NCI-H2196 (cell line): ENCODE data around the gene EHBP1L1.

Experiments
- DNase-seq: peaks from one replicate; lab custom pipeline; 2025; ENCODE audit not compliant: unreplicated experiment; lab: John Stamatoyannopoulos, UW

Gene EHBP1L1

DNA sequence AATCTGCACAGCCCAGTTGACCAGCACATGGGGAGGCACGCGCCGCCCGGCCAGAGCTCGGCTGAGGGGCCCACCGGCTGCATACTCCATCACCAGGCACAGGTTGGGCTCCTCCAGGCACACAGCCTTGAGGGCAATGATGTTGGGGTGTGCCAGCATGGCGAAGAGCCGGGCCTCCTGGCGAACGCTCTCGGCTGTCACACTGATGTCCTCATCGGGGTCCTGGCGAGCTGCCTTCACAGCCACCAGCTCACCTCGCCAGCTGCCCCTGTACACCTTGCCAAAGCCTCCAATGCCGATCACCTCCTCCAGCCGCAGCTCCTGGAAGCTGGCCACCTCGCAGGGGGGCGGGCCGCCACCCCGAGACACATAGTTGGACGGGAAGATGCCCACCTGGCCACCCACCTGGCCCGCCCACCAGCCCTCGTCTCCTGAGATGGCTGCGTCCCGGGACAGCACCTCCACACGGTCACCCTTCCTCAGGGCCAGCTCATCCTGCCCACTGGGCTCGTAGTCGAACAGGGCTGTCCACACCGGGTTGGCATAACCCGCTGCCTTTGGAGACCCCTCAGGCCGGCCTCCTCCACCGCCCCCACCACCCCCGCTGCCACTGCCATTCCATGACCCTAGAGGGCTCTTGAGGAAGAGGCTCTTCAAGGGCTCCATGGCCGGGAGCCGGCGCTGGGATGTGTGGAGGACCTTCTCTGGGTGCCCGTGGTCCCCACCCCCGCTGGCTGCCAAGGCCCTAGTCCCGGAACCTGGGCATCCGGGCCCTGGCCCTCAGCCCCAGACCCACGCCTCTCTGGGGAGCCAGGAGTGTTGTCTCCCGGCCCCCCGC lies 37.5 kb downstream of the EHBP1L1 start:
- DNase-seq: no peak

DNA sequence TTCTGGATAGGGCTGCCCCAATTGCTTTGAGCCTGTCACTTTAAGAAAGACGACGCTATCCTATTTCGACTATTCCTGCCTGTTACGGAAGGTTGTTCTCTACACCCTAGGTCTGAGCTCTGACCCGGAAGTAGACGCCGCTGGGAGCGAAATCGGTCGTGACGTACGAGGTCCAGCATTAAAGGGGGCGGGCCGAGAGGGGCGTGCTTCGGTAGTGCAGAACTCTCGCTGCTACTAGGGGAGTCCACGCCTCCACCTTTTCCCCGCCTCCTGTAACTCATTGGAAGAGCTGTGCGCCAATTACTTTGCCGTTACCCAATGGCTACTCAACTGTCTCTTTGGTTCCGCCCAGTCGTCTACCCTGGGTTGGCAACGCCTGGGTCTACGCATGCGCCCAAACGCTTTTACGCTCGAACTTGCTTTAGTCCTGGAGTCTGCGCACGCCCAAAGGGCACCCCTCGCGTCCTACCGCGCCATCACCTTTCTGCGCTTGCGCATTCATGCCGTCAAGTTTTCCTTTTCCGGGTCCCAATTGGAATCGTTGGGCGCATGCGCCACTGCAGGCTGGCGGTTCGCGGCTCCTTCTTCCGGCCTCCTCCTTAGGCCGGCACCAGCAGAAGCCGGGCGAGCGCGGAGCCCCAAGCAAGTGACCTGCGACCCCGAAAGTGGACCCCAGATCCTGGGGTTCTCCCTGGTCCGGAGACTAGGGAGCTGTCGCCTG lies 39.5 kb downstream of the EHBP1L1 start, which contains the start of gene PCNX3:
Gene PCNX3, plus strand, starts transcription at position 548 of the 721 bp plus-strand sequence. CDS start 536 bp downstream, outside the sequence.
- peak; percentile 100 for DNase-seq

DNA sequence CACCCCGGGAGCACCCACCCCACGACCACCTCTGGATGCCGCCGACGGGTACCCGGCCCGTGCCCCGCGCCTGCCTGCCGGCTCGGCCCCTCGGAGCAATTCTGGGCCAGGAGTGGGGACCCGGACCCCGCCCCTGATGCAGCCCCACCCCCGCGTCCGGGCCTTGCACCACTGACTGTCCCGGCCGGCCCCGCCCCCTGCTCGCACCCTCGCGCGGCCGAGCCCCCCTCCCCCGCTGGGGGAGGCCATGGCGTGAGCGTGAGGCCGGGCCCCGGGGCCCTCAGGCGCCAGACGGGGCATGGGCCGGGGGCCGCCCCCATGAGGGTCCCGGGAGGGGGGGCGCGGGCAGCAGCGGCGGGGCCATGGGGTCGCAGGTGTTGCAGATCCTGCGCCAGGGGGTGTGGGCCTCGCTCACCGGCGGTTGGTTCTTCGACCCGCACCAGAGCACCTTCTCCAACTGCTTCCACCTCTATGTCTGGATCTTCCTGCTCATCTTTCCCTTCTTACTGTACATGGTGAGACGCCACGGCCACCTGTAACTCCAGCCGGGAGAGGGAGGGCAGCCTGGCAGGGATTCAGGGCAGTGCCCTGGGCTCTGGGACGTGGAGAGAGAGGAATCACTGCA lies 40.2 kb downstream of the EHBP1L1 start:
- peak; percentile 31 for DNase-seq

DNA sequence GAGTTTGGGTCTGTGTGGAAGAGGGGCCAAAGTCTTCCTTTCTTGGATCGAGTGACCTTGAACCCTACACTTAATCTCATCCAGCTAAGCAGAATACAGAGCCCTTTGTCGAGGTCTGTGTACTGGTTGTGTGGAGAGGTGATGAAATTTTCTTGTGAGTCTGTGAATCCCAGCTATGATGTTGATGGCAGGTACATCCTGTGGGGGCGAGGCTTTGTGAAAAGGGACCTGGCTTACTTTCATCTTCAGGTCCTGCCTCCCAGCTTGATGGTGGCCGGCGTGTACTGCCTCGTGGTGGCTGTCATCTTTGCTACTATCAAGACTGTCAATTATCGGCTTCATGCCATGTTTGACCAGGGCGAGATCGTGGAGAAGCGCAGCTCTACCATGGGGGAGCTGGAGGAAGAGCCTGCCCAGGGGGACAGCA lies 40.7 kb downstream of the EHBP1L1 start:
- DNase-seq: no peak

DNA sequence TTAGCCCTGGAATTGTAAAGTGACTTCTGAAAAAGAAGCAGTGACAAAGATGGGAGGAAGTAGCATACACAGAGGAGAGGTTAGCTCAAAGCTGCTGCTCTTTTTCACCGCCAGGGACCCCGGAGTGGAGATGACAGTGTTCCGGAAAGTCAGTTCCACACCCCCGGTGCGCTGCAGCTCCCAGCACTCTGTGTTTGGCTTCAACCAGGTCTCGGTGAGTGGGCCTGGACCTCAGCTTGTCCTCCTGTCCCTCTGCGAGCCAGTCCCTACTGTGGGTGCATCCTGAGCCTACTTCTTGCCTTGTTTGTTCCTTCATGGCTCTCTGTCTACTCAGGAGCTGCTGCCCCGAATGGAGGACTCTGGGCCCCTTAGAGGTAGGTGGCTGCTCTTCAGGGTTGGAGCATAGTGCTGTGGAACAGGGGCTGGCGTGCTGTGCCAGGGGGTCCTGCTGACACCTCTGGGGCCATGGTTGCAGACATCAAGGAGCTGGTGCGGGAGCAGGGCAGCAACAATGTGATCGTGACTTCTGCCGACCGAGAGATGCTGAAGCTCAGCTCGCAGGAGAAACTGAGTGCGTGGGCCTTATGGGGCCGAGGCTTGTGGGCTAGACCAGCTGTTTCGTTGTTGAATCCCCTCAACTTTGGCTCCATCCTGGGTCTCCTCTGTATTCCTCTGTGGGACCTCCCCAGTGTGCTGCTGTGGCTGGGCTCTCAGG lies 41.4 kb downstream of the EHBP1L1 start:
- no peak for DNase-seq

DNA sequence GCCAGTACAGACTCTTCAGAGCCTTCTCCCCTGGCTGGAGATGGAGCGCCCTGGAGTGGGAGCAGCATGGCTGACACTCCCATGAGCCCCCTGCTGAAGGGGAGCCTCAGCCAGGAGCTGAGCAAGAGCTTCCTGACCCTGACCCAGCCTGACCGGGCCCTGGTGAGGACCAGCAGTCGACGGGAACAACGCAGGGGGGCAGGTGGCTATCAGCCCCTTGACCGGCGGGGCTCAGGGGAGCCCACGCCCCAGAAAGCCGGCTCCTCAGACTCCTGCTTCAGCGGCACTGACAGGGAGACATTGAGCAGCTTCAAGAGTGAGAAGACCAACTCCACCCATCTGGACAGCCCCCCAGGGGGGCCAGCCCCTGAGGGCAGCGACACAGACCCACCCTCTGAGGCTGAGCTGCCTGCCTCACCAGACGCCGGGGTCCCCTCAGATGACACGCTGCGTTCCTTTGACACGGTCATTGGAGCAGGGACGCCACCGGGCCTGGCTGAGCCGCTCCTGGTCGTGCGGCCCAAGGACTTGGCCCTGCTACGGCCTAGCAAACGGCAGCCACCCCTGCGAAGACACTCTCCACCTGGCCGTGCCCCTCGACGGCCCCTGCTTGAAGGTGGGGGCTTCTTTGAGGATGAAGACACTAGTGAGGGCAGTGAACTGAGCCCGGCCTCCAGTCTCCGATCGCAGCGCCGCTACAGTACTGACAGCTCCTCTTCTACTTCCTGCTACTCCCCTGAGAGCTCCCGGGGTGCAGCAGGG lies 42.3 kb downstream of the EHBP1L1 start:
- DNase-seq: no peak

DNA sequence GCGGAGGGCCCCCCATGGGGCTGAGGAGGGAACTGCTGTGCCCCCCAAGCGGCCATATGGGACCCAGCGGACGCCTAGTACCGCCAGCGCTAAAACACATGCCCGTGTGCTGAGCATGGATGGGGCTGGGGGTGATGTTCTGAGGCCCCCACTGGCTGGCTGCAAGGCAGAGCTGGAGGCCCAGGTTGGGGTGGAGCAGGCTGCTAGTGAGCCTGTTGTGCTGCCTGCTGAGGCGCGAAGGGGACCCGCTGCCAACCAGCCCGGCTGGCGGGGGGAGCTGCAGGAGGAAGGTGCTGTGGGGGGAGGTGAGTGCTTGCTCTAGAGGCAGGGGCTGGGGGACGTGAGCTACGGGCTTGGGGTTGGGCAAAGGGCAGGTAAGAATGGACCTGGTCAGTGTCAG lies 42.9 kb downstream of the EHBP1L1 start:
- DNase-seq: no peak

DNA sequence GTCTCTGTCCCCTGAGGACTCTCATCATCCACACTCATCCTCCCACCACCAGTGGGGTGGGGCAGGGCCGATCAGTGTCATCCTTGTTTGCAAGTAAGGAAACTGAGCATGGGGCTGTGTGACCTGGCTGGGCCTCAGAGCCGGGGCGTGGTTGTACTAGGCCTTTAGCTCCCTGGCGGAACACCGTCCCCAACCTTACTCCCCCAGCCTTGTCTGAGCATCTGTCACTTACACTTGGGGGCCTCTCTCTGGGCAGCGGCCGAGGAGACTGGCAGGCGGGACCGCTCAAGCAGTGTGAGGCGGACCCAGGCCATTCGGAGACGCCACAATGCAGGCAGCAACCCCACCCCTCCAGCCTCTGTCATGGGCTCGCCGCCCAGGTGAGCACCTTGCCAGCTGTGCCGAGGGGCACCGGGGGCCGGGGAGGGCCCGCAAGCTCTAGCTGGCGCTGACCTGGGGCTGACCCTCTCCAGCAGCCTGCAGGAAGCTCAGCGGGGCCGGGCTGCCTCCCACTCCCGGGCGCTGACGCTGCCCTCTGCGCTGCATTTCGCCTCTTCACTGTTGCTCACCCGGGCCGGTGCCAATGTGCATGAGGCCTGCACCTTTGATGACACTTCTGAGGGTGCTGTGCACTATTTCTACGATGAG lies 43.6 kb downstream of the EHBP1L1 start:
- DNase-seq: no peak

DNA sequence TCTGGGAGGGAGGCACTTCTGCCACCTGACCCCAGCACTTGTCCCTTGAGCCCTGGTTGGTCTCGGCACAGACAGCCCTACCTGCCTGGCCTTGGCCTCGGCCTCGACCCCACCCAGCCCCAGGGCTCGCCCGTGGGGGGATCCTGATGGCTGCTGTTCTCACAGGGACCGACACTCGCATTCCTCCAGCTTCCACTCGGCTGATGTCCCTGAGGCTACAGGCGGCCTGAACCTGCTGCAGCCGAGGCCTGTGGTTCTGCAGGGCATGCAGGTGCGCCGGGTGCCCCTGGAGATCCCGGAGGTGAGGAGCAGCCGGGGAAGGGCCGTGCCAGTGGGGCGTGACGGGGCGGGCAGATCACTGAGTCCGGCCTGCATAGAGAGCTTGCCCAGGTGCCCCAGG lies 44.8 kb downstream of the EHBP1L1 start:
- no peak for DNase-seq

DNA sequence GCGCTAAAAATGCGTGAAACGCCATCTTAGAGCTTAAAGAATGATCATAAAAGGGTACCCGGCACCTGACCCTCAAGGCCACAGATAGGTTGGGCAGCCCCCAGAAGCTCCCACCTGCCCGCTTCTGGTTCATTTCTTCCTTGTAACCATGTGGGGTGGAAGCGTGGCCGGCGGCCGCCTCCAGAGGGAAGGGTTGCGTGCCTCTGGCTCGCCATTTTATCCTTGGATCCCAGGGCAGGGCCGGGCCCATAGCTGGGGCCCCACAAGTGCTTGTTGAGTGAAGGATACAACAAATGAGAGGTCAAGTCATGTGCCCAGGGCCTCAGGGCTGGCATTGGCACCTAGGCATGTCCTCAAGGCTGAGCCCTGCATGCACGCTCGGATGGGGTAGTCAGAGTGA lies 45.6 kb downstream of the EHBP1L1 start:
- DNase-seq: no peak

DNA sequence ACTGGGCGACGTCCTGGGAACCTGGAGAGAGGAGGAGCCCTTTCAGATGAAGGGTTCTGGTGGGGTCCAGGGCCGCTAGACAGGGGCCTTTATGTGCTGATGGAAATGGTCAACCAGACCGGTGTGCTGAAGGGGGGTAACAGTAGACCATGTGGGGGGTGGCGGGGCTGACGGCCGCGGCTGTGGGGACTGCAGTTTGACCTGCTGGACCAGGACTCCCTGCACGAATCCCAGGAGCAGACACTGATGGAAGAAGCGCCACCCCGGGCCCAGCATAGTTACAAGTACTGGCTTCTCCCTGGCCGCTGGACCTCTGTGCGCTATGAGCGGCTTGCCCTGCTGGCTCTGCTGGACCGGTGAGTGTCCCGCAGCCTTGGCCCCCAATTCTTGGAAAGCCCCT lies 46.2 kb downstream of the EHBP1L1 start:
- no peak for DNase-seq

DNA sequence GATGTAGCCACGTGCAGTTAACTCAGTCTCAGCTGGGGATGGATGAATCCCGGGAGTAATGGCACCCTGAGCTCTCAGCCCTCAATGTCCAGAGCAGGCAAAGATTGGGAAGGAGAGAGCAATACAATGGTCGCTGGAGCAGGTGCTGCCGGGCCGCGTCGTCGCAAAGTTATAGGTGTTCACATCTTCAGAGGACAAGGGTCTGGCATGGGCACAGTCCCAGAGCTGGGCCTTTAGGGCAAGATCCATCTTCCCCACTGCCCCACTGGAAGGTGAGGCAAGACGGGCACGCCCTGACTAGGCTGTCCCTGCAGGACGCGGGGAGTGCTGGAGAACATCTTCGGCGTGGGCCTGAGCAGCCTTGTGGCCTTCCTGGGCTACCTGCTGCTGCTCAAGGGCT lies 47.3 kb downstream of the EHBP1L1 start:
- no peak for DNase-seq

DNA sequence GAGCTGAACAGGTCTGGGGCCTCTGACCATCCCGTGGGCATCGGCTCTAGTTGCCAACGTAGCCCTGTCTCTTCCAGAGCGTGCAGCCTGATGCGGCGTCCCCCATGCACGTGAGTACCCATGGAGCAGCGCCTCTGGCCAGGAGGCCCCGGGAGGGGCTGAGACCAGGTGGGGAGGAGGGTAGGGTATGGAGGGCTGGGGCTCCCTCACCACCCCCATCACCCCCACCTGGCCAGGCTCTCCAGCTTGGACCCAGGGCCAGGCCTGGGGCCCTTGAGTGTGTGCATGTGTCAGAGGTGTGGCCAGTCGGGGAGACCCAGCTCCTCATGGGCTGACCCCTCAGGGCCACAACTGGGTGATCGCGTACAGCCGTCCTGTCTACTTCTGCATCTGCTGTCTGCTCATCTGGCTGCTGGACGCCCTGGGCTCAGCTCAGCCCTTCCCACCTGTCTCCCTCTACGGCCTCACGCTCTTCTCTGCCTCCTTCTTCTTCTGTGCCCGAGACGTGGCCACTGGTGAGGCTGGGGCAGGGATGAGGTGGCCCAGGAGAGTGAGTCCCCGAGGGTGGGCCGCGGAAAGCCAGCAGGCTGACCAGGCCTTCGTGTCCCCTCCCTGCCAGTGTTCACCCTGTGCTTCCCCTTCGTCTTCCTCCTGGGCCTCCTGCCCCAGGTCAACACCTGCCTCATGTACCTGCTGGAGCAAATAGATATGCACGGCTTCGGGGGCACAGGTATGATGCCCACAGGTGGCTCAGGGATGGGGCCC lies 48.2 kb downstream of the EHBP1L1 start:
- DNase-seq: no peak

DNA sequence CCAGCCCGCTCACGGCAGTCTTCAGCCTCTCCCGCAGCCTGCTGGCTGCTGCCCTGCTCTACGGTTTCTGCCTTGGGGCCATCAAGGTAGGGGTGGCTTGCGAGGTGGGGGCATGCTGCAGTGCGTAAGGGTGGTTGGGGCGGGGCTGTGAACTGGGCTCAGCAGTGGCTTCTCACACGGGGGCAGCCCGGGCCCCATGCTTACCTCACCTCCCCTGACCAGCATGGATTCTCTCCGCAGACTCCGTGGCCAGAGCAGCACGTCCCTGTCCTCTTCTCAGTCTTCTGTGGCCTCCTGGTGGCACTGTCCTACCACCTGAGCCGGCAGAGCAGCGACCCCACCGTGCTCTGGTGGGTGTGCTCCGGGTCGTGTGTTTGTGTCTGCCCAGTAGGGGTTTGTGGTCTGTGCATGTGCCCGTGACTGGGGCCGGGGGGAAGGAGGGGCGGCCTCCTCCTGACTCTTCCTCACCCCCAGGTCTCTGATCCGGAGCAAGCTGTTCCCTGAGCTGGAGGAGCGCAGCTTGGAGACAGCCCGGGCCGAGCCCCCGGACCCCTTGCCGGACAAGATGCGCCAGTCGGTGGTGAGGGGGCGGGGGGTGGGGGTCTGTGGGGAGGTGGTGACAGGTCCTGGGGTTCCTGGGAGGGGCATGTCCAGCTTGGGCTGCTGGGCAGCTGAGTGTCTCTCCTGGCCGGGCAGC lies 49.2 kb downstream of the EHBP1L1 start:
- DNase-seq: no peak

DNA sequence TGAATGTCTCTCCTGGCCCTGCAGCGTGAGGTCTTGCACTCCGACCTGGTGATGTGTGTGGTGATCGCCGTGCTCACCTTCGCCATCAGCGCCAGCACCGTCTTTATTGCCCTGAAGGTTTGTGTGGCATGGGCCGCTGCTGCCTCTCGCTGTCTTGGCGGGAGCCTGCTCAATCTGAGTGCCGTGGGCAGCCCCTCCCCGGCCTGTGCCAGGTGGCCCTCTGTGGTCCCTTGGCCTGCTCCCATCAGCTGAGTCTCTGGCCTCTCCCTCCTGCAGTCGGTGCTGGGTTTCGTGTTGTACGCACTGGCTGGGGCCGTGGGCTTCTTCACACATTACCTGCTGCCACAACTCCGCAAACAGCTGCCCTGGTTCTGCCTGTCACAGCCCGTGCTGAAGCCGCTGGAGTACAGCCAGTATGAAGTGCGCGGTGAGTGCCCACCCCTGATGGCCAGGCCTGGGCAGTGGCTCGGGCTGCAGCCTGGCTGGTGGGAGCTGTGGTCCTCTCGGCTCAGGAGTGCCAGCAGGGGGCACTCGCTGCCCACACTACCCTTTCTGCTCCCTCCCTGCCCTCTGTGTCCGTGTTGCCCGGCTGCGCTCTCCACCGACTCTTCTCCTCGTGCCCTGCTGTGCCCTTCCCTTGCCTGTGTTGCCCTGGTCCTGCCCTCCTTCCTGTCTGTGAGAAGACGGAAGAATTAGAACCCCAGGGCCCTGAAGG lies 49.9 kb downstream of the EHBP1L1 start:
- peak; percentile 21 for DNase-seq

DNA sequence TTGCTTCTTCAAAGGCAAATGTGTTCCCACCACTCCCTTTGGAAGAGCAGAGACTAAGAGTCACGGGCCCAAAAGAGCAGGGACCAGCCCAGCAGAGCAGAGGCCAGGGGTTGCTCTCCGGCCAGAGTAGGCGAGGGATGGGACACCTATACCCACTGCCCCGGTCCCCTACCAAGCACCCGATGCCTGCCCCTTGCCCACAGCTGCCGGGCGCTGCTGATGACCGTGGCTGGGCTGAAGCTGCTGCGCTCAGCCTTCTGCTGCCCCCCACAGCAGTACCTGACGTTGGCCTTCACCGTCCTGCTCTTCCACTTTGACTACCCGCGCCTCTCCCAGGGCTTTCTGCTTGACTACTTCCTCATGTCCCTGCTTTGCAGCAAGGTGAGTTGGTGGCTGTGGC lies 51.3 kb downstream of the EHBP1L1 start:
- DNase-seq: no peak

DNA sequence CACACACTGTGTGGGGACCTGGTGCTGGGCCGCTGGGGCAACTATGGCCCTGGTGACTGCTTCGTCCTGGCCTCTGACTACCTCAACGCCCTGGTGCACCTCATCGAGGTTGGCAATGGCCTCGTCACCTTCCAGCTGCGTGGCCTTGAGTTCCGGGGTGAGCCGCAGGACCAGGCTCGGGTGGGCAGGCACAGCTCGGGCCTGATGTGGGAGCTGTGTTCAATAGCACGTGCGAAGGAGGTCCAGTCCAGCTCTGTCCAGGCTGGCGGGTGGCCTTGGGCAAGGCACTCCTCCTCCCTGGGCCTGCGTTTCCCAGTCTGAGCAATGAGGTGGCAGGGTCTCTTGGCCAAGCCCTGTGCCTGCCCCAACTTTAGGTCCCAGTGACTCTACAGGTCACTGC lies 53.7 kb downstream of the EHBP1L1 start:
- no peak for DNase-seq

DNA sequence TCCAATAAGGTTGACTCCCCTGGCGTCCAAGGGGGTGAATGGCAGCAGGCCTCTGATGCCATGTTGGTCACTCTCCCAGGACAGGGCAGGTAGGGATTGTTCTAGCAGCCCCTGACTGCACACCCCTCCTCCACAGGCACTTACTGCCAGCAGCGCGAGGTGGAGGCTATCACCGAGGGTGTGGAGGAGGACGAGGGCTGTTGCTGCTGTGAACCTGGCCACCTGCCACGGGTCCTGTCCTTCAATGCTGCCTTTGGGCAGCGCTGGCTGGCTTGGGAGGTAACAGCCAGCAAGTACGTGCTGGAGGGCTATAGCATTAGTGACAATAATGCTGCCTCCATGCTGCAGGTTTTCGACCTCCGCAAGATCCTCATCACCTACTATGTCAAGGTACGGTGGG lies 54.4 kb downstream of the EHBP1L1 start:
- no peak for DNase-seq
